Measurements from ENCODE around the gene NPEPPS.
"Not testable (repeated sequence)": the region's sequence is repeated elsewhere in the genome, so short reads cannot be mapped to it uniquely, and the experiment has no call there.

The NPEPPS gene, protein sequence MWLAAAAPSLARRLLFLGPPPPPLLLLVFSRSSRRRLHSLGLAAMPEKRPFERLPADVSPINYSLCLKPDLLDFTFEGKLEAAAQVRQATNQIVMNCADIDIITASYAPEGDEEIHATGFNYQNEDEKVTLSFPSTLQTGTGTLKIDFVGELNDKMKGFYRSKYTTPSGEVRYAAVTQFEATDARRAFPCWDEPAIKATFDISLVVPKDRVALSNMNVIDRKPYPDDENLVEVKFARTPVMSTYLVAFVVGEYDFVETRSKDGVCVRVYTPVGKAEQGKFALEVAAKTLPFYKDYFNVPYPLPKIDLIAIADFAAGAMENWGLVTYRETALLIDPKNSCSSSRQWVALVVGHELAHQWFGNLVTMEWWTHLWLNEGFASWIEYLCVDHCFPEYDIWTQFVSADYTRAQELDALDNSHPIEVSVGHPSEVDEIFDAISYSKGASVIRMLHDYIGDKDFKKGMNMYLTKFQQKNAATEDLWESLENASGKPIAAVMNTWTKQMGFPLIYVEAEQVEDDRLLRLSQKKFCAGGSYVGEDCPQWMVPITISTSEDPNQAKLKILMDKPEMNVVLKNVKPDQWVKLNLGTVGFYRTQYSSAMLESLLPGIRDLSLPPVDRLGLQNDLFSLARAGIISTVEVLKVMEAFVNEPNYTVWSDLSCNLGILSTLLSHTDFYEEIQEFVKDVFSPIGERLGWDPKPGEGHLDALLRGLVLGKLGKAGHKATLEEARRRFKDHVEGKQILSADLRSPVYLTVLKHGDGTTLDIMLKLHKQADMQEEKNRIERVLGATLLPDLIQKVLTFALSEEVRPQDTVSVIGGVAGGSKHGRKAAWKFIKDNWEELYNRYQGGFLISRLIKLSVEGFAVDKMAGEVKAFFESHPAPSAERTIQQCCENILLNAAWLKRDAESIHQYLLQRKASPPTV

DNA sequence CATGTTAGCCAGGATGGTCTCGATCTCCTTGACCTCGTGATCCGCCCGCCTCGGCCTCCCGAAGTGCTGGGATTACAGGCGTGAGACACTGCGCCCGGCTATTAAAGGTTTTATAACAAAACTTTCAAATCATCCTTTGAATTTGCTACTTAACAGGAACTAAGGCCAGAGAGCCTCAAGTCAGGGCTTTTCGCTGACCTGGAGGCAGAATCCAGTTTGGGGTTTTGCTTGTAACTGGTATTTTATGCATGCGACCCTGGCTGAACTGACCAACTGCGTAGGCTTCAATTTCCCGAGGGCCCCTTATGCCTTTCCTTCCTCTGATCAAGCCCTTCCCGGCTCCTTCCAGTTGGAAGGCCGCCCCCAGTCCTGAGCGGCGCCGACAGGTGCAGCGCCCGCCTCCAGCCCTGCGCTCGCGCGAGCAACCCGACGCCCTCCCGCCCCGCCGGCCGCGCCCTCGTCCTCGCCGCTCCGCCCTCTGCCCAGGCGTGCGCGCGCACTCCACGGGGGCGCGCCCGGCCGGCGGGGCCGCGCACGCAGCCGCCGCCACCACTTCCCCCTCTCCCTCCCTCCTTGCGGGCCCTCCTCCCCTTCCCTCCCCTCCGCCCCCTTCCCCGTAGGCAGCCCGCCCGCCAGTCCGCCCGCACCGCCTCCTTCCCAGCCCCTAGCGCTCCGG, at the start of gene NPEPPS:
Gene NPEPPS, plus strand, starts transcription at position 552 of the 676 bp plus-strand sequence. CDS start 193 bp downstream, outside the sequence.
- DNase-seq: peak; percentile 90

DNA sequence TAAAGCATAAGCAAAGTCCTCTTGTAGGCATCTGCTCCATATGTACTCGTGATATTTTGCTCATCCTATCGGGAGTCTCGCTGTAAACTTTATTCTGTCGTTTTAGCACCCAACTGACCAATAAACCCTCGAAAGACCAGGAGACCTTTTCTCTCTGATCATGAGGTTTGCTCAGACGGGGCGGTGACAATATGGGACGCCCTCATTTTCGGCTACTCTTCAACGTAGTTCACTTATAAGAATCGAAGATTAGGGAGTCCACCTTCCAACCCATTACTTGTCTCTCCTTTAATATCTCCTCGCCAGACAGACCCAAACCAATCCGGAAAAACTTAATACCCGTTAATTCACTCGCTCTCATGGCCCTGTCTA, 39.1 kb upstream of the NPEPPS start:
- DNase-seq: not testable (repeated sequence)

DNA sequence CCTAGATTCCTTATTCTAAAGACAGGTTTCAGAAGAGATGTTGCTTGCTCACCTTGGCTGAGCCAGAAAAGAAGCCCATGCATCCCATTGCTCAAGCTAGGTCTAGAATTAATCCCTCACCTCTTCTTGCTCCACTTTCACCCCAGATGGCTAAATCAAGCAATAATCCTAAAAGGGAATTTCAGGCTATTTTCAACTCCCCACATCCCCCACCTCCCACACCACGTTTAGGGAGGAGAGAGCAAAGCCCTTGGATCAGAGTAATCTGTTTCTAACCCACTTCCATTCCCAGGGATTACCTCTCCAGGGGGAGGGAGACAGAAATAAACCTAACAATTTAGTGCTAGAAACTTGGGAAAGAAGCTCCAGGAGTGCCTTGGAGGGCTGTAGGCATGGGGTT, 31.8 kb upstream of the NPEPPS start:
- DNase-seq: not testable (repeated sequence)

DNA sequence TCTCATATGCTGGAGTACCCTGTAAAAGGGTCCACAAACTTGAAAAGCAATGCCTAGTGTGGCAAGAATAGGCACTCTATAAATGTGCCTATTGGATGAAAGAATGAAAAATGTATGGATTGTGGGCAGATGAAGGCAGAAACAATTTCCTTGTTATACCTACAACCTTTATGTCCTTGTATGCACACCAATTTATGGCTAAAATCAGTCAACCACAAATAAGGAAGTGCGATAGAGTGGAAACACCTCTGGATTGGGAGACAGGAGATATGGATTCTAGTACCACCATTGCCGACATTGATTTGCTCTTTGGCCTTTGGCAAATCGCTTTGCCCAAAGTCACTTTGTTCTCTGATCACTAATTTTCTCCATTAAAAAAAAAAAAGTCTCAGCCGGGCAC, 31.4 kb upstream of the NPEPPS start:
- DNase-seq: not testable (repeated sequence)

DNA sequence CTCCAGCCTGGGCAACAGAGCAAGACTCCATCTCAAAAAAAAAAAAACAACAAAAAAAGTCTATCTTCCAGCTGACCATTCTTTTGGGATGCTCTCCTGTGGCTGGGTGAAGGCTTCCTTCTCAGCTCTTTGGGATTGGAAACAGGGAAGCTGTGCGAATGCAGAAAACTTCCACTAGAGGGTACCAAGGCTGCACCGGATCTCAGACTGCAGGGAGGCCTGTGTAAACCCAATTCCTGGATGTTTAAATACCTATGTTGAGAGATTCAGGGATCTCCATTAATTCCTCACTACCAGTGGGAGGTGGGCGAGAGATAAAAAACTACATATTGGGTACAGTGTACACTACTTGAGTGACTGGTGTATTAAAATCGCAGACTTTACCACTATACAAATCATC, 30.3 kb upstream of the NPEPPS start:
- DNase-seq: peak; percentile 24

DNA sequence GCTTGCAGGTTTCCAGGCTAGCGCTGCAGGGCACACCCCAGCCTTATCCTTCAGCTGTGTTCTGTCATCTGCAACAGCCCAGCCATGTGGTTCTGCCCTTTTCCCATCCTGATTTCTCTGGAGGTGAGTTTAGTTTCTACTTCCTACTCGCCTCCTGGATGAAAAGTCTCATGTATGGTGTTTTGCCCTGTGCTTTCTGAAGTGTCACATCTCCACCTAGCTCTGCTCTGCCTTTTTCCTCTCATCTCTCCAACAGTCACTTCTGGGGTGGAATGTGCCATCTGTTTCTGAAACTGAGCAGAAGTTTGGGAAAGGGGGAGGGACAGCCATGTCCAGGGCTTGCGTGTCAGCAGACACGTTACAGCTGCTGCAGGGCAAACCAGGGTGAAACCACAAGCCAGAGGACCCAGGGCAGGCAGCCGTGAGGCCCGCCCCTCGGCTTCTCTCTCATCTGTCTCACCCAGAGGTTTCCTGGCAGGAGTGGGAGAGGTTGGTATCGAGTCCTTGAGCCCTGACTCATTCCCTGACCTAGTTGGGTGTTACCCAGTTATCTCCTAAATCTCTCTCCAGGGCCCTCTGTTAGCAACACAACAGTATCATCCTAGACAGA, 28.7 kb upstream of the NPEPPS start:
- DNase-seq: not testable (repeated sequence)

DNA sequence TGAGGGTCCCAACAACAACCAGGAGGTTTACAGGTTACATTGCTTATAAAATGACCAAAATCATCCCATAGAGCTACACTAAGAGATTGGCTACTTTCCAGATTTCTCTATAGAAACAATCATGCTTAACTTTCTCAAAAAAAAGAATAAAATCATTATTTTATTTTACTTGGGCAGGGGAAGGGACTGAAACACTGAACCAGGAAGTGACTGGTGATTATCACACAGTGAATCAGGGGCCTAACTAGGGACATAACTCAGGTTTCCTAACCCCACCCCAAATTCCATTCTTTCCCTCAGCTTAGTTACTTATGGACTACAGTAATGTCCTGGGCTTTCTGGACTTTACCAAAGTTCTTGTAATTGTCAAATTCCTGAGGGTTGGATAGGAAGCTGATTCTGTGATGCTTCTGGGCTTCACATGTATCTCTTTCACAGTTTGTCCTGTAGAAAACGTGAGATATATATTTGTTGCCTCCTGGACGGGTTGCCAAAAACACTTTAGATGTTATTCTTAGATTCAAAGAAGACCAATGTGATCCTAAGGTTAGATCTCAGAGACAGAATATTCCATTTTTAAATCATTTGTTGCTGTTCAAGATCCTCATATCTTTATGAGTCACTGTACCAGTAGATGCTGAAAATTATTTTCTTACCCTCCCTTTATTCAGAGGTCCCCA, 28.0 kb upstream of the NPEPPS start:
- DNase-seq: not testable (repeated sequence)

DNA sequence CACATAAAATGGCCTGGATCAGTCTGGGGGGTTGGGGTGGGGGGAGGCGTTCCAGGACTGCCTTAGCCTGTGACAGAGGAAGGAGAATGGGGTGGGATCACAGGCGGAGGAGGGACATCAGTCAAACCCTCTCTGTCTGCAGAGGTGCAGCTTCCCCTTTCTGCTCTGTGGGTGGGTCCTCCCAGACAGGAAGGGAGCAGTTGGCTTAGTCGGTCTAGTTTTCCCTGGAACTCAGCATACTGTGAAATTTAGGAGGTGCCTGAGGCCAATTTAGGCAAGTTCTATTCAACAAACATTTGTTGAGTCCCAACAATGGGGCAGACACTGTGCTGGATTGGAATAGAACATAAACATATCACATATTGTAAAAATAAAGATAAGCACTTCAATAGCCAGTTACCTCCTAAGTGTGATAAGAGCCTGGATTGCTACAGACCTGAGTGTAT, 19.2 kb upstream of the NPEPPS start:
- DNase-seq: not testable (repeated sequence)

DNA sequence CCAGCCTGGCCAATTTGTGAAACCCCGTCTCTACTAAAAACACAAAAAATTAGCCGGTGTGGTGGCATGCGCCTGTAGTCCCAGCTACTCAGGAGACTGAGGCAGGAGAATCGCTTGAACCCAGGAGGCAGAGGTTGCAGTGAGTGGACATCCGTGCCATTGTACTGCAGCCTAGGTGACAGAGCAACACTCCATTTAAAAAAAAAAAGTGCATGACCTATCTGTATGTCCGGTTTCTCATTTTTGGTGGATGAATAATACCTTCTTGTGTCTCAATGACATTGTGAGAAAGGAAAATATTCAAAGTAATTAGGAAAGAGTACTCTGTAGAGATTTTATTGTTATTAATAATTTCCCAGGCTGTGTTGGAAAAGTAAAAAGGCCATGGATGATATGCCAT, 17.6 kb upstream of the NPEPPS start:
- not testable (repeated sequence) for DNase-seq

DNA sequence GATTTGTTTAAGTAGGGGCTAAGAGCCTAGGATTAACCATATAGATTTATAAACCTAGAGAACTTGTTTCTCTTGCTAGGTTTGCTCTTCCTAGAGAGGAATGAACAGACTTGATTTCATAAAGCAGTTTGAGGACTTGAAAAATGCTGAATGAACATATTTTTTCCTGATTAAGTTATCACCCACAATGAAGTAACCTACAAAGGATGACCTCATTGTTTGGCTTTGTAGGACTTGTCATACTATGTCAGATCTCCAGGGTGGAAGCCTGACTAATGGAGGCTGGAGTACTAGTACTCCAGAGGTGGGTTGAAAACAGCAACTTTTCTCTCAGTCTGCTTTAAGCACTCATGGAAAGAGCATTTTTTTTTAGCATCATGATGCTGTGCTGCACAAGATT, 12.0 kb upstream of the NPEPPS start:
- DNase-seq: not testable (repeated sequence)

DNA sequence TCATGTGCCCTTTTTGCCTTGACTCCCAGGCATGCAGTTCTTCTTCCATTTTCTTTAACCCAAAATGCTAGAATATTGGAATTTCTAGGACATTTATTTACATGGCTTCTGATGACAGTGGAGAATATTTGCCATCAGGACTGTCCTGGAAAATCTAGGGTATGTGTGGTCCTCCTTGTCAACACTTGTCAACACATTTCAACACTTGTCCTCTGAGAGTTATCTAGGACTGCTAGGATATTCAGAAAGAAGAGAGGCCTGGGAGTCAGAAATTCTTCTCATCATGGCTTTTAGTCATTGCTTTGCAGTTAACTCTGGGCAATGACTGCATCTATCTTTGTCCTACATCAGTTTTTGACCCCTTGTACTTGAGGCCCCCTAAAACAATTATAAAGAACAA, 11.5 kb upstream of the NPEPPS start:
- DNase-seq: not testable (repeated sequence)

DNA sequence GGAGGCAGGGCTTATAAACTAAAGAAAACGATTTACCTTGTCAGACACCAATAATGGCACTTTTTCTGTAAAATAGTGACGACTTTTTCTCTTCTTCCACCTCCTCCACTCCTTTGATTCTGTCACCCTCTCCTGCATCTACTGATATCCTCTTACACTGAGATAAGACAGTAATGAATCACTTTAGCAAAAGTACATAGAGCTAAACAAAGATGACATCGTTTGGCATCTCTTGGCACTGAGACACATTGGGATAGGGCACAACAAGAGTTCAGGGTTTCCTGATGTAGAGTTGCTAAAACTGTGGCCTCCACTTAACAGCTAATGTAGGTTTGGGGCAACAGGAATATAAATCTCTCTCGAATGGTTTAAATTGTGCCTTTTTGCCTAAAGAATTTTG, 10.6 kb upstream of the NPEPPS start:
- DNase-seq: not testable (repeated sequence)

DNA sequence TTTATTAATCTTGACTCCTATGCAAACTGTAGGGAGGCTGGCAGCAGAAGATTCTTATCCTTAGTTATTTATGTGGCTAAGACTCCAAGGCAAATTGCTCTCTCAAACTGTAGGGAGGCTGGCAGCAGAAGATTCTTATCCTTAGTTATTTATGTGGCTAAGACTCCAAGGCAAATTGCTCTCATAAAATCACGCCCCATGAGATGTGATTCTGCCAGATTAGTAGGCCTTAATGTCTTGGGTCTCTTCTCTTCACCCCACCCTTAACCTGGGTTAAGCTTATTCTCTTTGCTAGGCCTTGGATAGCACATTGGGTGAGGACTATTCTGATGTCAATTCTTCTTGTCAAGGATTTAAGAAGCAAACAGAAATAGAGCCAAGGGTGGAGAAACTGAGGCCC, 9.5 kb upstream of the NPEPPS start:
- DNase-seq: not testable (repeated sequence)

DNA sequence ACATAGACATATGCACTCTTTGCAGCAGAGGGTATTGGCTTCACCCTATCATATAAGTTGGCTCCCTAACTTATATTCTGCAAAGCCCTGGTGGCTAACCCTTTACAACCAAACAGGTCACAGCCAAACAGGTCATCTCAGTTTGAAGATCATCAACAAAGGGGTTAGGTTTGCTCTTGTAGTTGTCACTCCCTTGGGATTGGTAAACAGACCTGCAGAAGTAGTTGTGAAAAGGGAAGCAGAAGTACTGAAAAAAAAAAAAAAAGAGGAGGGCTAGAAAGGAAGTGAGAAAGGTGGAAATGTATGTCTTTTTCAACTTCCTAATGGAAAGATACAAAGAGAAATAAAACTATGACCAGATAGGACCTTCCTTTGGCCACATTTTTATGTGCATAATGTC, 8.6 kb upstream of the NPEPPS start:
- DNase-seq: not testable (repeated sequence)

DNA sequence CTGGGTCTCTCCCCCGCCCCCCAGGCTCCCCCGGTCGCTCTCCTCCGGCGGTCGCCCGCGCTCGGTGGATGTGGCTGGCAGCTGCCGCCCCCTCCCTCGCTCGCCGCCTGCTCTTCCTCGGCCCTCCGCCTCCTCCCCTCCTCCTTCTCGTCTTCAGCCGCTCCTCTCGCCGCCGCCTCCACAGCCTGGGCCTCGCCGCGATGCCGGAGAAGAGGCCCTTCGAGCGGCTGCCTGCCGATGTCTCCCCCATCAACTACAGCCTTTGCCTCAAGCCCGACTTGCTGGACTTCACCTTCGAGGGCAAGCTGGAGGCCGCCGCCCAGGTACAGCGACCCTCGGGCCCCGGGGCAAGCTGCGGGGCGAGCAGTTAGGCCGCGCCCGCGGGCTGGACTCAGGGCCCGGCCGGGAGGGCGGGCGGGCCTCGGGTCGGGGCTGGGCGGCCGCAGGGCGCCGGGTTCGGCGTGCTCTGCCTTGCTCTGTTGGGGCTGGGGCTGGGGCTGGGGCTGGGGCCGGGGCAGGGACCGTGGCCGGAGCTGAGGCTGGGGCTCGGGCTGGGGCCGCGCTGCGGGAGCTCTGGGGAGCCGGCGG, 419 bp downstream of the NPEPPS start:
- not testable (repeated sequence) for DNase-seq

DNA sequence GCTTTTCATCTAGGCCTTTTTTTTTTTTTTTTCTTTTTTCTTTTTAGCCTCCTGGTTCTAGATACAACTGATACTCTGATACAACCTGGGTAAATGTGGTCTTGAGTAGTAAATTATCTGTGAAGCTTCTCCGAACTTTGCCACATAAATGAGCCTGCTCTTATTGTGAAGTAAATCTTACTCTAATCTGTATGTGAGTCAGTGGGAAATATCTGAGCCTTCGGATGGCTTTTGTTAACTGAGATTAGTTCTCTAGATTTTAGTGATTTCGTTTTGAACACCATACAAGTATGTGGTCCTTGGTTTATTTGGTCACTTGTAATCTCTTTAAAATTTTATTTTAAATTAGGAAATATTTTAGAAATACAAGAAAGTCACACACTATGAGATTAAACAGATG, 8.2 kb downstream of the NPEPPS start:
- DNase-seq: not testable (repeated sequence)

DNA sequence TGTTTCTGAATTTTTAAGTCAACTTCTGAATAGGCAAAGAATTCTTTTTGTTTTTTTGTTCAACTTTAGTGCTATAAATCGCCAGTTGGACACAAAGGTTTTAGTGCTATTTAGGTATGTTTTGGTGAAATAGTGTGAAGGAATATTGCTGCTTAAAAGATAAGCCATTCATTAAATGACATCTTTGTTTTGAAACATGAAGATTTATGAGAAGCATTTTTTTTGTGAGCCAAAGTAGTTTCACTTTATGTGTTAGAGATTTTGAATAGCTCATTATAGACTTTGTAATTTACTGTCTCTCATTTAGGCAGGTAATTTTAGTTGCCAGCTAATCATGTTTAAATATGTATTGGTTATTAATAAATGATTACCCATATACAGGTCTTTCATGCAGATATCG, 10.8 kb downstream of the NPEPPS start:
- not testable (repeated sequence) for DNase-seq

DNA sequence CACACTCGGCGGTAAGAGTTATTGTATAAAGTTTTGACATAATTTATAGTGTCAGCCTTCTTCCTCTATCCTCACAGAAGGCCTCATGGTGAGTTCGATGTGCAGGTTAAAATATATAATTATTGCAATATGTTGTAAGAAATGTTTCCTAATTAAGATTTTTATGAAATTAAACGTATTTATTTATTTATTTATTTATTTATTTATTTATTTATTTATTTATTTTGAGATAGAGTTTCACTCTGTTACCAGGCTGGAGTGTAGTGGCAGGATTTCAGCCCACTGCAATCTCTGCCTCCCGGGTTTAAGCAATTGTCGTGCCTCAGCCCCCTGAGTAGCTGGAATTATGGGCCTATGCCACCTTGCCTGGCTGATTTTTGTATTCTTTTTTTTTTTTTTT, 13.4 kb downstream of the NPEPPS start:
- not testable (repeated sequence) for DNase-seq

DNA sequence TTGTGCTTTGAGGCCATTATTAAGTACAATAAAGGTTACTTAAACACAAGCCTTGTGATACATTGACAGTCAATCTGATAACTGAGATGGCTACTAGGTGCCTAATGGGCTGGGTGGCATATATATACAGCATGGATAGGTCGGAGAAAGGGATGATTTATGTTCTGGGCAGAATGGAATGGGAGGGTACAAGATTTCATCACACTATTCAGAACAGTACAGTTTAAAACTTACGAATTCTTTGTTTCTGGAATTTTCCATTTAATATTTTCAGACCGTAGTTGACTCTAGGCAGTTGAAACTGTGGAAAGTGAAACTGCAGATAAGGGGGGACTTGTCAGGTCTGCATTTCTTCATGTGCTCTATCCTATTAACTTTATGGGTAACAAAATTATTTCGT, 23.8 kb downstream of the NPEPPS start:
- not testable (repeated sequence) for DNase-seq

DNA sequence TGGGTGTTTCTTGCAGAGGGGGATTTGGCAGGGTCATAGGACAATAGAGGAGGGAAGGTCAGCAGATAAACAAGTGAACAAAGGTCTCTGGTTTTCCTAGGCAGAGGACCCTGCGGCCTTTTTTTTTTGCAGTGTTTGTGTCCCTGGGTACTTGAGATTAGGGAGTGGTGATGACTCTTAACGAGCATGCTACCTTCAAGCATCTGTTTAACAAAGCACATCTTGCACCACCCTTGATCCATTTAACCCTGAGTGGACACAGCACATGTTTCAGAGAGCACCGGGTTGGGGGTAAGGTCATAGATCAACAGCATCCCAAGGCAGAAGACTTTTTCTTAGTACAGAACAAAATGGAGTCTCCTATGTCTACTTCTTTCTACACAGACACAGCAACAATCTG, 25.2 kb downstream of the NPEPPS start:
- DNase-seq: not testable (repeated sequence)

DNA sequence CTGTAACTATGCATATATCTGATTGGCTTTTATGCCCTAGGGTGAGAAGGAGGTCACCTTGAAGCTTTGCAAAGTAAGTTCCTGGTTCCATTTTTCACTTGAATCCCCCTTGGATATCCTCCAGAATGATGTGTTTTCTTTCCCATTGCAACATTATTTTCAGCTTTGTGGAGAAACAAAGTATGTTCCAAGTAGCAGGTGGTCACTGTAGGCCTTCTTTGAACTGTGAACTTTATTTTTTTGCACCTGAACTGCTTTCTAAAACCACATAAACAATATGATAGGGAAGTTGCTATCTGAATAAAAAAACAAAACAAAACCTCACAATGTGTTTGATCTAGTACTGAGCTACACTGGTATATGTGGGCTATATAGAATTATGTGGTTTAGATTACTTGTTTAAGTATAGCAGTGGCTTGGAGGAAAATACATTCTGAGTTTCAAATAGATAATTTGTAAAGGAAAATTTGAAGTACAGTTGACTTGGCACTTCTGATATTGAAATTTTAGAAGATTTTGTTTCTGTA, 29.7 kb downstream of the NPEPPS start:
- not testable (repeated sequence) for DNase-seq
